ENCODE data around the gene MUC15. TPM values are rescaled to one million over a fixed set of nuclear protein-coding genes. Genes with fewer than 3 reads are reported as not detected.

The MUC15 gene
- total RNA-seq, 1 experiment from 2014 or later = not detected

GRCh38 chr11:26539517-26539916 is 32.5 kb downstream of the MUC15 start:
- Mint-ChIP-seq H3K4me3 (no peak overlapping the region), H3K27me3 (ENCODE audit: low read depth) (peaks cover 4% of the 10 kb centered on the region; the same call in 1 of the 2 replicates), H3K9me3 (peaks cover 14% of the 10 kb centered on the region), H3K36me3 (no peaks in the 10 kb centered on the region), H3K27ac (no peak overlapping the region), H3K4me1 (no peaks in the 10 kb centered on the region)
- ChIA-PET CTCF (no interaction called here), POLR2A (no interaction called here)
- TF ChIP-seq FOXJ3 (CRISPR knock-in tag; IDR thresholded peaks at IDR 0.05; ENCODE audit: borderline replicate concordance) (no peak), FOXP1 (CRISPR knock-in tag; IDR thresholded peaks at IDR 0.05; ENCODE audit: borderline replicate concordance) (no peak), NR3C1 (CRISPR knock-in tag; conservative IDR thresholded peaks at IDR 0.05; ENCODE audit: low read depth) (no peak), ZNF138 (CRISPR knock-in tag; conservative IDR thresholded peaks at IDR 0.05) (no peak), ESRRA (CRISPR knock-in tag; IDR thresholded peaks at IDR 0.05; ENCODE audit: borderline replicate concordance) (no peak), RORB (CRISPR knock-in tag; IDR thresholded peaks at IDR 0.05) (no peak), SP1 (CRISPR knock-in tag; conservative IDR thresholded peaks at IDR 0.05) (no peak), ZNF423 (CRISPR knock-in tag; IDR thresholded peaks at IDR 0.05) (no peak)
- TF ChIP-seq, protein P1, sequence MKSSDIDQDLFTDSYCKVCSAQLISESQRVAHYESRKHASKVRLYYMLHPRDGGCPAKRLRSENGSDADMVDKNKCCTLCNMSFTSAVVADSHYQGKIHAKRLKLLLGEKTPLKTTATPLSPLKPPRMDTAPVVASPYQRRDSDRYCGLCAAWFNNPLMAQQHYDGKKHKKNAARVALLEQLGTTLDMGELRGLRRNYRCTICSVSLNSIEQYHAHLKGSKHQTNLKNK (CRISPR knock-in tag; IDR thresholded peaks at IDR 0.05) = no peak
- no peak for DNase-seq (ENCODE audit: low spot score)
- ATAC-seq = no peak

DNA sequence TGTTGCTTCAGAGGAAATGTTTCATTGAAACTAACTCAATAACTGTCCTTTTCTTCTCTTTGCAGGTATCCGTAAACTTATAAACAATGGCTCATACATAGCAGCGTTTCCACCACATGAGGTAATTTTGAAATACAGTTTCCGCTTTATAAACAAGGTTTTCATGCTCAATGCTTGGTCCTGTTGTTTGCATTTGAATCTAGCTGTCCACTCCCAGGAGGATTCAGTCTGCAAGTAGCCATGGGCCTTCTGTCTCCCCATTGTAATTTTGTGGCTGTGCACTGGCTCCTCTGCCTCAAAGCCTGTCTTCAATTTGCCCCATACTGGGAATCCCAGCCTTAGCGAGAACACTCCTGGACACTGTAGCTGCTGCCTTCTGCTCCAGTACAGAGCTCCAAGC is 34.7 kb downstream of the MUC15 start:
- CTCF ChIA-PET = no interaction called here
- Mint-ChIP-seq H3K4me1 (no peaks in the 10 kb centered on the region), H3K36me3 (no peaks in the 10 kb centered on the region), H3K4me3 (no peak overlapping the region), H3K27ac (no peak overlapping the region), H3K9me3 (peaks cover 10% of the 10 kb centered on the region), H3K27me3 (ENCODE audit: low read depth) (peaks cover 10% of the 10 kb centered on the region)
- DNase-seq (ENCODE audit: low spot score) (no peak), ATAC-seq (no peak)
- POLR2A ChIA-PET = no interaction called here
- no peak for TF ChIP-seq ZNF396 (CRISPR knock-in tag; IDR thresholded peaks at IDR 0.05; ENCODE audit: borderline replicate concordance)
- no peak for TF ChIP-seq ATF1 (CRISPR knock-in tag; IDR thresholded peaks at IDR 0.05)
- TF ChIP-seq, protein P2, sequence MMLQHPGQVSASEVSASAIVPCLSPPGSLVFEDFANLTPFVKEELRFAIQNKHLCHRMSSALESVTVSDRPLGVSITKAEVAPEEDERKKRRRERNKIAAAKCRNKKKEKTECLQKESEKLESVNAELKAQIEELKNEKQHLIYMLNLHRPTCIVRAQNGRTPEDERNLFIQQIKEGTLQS (CRISPR knock-in tag; conservative IDR thresholded peaks at IDR 0.05) = no peak
- no peak for TF ChIP-seq ZNF232 (CRISPR knock-in tag; IDR thresholded peaks at IDR 0.05)
- TF ChIP-seq E2F4 (CRISPR knock-in tag; IDR thresholded peaks at IDR 0.05; ENCODE audit: borderline replicate concordance, low read depth) = no peak
- TF ChIP-seq SMAD4 (CRISPR knock-in tag; IDR thresholded peaks at IDR 0.05) = no peak
- TF ChIP-seq, protein P3, sequence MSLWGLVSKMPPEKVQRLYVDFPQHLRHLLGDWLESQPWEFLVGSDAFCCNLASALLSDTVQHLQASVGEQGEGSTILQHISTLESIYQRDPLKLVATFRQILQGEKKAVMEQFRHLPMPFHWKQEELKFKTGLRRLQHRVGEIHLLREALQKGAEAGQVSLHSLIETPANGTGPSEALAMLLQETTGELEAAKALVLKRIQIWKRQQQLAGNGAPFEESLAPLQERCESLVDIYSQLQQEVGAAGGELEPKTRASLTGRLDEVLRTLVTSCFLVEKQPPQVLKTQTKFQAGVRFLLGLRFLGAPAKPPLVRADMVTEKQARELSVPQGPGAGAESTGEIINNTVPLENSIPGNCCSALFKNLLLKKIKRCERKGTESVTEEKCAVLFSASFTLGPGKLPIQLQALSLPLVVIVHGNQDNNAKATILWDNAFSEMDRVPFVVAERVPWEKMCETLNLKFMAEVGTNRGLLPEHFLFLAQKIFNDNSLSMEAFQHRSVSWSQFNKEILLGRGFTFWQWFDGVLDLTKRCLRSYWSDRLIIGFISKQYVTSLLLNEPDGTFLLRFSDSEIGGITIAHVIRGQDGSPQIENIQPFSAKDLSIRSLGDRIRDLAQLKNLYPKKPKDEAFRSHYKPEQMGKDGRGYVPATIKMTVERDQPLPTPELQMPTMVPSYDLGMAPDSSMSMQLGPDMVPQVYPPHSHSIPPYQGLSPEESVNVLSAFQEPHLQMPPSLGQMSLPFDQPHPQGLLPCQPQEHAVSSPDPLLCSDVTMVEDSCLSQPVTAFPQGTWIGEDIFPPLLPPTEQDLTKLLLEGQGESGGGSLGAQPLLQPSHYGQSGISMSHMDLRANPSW (CRISPR knock-in tag; conservative IDR thresholded peaks at IDR 0.05; ENCODE audit: low read depth) = no peak
- TF ChIP-seq, protein P4, sequence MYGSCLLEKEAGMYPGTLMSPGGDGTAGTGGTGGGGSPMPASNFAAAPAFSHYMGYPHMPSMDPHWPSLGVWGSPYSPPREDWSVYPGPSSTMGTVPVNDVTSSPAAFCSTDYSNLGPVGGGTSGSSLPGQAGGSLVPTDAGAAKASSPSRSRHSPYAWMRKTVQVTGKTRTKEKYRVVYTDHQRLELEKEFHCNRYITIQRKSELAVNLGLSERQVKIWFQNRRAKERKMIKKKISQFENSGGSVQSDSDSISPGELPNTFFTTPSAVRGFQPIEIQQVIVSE (CRISPR knock-in tag; IDR thresholded peaks at IDR 0.05; ENCODE audit: borderline replicate concordance) = no peak
- no peak for TF ChIP-seq PRRX2 (CRISPR knock-in tag; IDR thresholded peaks at IDR 0.05)
- TF ChIP-seq ZNF671 (CRISPR knock-in tag; IDR thresholded peaks at IDR 0.05) = no peak
- TF ChIP-seq ZNF317 (CRISPR knock-in tag; IDR thresholded peaks at IDR 0.05; ENCODE audit: borderline replicate concordance, low read depth) = no peak
- no peak for TF ChIP-seq MXD4 (CRISPR knock-in tag; IDR thresholded peaks at IDR 0.05; ENCODE audit: borderline replicate concordance)
- TF ChIP-seq, protein P1 (CRISPR knock-in tag; IDR thresholded peaks at IDR 0.05) = no peak
- TF ChIP-seq HMGXB4 (CRISPR knock-in tag; IDR thresholded peaks at IDR 0.05) = no peak
- no peak for TF ChIP-seq ZNF121 (CRISPR knock-in tag; IDR thresholded peaks at IDR 0.05)
